ENCODE data around the gene SLC6A3.
"Not testable (repeated sequence)": the region's sequence is repeated elsewhere in the genome, so short reads cannot be mapped to it uniquely, and the experiment has no call there.

Gene SLC6A3

GRCh38 chr5:1477341-1477740 lies 32.1 kb upstream of the SLC6A3 start:
- no peak for DNase-seq (ENCODE audit: extremely low read depth, low read depth)
- no peak for TF ChIP-seq CTCF (IDR thresholded peaks at IDR 0.05; ENCODE audit: low read depth, low read length)

- no peak for TF ChIP-seq CTCF (IDR thresholded peaks at IDR 0.05; ENCODE audit: low read depth, low read length)
- DNase-seq (ENCODE audit: extremely low read depth, low read depth): no peak
These were observed 31.7 kb upstream of the SLC6A3 start for GRCh38 chr5:1476967-1477310.

GRCh38 chr5:1476181-1476966 lies 31.1 kb upstream of the SLC6A3 start:
- TF ChIP-seq CTCF (IDR thresholded peaks at IDR 0.05; ENCODE audit: low read depth, low read length): no peak
- DNase-seq (ENCODE audit: extremely low read depth, low read depth): no peak

- not testable (repeated sequence) for DNase-seq (ENCODE audit: extremely low read depth, low read depth)
These were observed 30.3 kb upstream of the SLC6A3 start for GRCh38 chr5:1475544-1475900.

- no peak for TF ChIP-seq CTCF (IDR thresholded peaks at IDR 0.05; ENCODE audit: low read depth, low read length)
- no peak for DNase-seq (ENCODE audit: extremely low read depth, low read depth)
These were observed 29.8 kb upstream of the SLC6A3 start for GRCh38 chr5:1474866-1475543.

GRCh38 chr5:1474183-1474839 lies 29.1 kb upstream of the SLC6A3 start:
- no peak for DNase-seq (ENCODE audit: extremely low read depth, low read depth)
- TF ChIP-seq CTCF (IDR thresholded peaks at IDR 0.05; ENCODE audit: low read depth, low read length): no peak

- no peak for TF ChIP-seq CTCF (IDR thresholded peaks at IDR 0.05; ENCODE audit: low read depth, low read length)
- no peak for DNase-seq (ENCODE audit: extremely low read depth, low read depth)
These were observed 28.5 kb upstream of the SLC6A3 start for GRCh38 chr5:1473746-1474145.

Data from AG09319 (cell line).